ENCODE measurements around the gene PZP.

PZP gene

DNA sequence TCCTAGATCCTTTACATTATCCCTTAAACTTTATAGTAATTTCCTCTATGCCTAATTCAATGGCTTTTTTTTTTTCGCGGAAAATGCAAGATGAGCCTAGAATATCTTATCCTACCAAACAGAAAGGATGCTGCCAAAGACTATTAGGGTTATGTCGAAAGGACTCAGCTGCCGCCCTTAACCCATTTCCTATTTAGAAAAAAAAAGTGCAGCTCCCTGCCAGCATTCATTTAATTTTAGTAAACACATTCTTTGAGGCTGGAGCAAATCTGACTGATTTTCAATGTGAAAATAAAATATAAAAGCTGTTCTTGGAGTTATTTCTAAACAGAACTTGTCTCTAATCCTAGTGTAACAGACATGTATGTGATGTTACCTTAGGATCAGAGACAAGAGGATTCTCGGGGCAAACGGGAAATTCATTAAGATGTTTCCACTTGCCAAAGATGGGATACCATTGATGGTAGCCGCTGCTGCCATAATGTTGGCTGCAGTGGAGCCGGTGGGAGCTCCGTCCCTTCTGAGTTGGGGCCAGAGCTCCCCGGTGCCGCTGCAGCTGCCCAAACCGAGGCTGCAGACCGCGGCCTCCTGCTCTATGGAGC, 84.3 kb downstream of the PZP start:
- no peak for DNase-seq

DNA sequence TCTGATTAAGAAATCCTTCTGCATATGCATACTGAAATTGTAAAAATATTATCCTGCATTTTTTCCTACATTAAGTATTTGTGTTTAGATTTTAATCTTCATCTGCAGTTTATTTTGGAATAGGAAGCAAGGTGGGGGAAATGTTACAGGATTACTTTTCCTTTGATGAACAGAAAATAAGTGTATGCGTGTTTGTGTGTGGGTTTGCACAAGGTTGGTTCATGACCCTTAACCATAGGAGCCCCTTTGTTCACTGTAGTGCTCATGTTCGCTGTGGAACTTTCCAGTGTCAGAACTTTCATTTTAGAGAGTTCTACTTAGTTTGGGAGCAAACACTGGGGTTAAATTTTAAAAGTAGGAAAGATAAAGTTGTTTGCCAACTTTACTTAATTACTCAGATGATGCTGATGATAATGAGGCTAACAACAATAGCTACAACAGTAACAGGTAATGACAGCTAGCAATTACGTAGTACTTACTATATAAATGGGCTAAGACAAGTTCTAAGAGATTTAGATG, 86.0 kb downstream of the PZP start:
- DNase-seq: no peak

DNA sequence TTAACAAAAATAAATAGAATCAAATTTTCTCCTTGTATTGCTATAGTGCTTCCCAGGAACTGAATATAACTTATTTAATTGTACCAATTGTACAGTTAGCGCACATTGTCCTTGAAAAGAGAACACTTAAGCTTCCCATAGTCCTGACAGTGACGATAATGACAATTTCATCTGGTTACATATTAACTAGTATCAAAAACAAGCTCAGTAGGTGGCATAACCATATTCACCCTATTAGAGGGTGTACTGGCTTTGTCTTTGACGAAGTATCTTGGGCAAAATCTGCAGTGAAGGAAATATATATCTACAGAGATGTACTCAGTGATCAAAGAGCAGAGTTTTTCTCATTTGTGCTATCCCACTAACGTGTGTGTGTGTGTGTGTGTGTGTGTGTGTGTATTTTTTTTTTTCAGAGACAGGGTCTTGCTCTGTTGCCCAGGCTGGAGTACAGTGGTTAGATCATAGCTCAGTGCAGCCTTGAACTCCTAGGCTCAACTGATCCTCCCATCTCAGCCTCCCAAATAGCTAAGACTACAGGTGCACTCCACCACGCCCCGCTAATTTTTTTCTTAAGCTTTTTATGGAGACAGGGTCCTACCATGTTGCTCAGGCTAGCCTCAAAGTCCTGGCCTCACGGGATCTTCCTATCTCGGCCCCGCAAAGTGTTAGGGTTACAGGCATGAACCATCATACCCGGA, 87.6 kb downstream of the PZP start:
- no peak for DNase-seq

DNA sequence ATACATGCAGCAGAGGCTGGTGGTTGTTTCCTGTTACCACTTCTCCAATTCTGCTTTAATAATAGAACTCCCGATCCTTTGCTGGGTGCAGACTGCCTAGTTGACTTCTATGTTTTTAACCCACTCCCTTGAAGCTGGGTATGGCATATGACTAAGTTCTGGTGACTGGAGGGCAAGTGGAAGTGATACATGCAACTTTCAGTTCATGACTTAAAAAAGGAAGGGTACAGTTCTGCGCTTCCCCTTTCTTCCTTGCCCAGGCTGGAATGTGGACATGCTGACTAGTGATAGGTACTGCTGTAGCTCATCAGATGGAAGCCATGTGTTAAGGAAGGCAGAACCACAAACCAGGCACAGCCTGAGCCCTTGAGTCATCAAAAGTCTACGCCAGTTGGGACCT, 90.0 kb downstream of the PZP start:
- DNase-seq: no peak

DNA sequence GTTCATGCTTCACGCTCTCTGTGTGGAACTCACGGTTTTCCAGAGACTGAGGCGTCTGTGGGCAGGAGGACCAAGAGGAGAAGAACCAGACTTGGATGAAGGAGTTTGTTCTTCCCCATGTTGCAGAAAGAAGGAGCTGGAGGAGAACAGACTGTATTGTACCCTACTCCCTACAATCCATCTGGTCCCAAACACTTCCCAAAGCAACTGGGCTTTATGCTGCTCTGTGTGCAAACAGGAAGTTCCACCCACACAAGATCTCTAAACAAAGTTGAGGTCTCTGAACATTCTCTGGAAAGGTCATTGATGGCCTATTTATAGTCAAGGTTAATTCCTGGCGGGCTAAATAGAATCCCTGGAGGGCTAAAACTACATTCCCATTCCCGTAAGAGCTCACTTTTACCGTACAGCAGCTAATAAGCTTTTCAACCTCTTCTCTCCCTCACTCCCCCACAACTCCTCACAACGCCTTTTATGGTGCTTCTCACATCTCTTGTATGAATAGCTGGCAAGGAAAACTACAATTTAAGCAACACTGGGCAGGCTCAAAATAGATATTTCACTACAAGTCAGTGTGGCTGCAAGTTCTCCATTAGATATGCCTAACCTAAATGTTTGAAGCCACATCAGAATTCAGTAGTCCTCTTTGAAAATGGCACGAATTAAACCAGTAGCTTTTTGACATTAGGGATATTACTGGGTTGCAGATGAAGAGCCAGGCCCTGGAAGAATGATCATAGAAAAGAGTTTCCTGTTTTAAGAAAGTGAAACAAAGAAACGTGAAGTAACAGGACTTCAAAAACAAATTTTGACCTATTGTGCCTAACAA, 92.2 kb downstream of the PZP start, which contains the start of gene A2M:
A2M (minus strand) TSS at position 189 of the 829 bp plus-strand sequence; CDS start at position 119, 70 bp downstream.
- DNase-seq: no peak

DNA sequence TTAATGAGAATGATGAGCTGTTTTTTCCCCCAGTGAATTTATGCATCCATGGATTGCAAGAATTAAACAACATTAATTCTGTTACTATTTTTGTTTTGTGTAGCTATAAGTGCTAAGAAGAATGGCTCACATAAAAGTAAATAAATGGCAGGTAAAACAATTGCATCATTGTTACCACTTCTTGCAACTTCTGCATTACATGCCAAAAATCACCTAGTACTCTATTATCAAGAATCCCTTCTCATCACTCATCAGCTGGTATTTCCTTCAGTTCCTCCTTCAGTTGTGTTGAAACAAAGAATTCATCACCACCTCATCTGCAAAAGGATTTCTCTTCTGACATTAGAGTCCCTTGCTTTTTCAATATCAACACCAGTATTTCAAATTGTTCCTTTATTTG, 93.2 kb downstream of the PZP start:
- DNase-seq: no peak

DNA sequence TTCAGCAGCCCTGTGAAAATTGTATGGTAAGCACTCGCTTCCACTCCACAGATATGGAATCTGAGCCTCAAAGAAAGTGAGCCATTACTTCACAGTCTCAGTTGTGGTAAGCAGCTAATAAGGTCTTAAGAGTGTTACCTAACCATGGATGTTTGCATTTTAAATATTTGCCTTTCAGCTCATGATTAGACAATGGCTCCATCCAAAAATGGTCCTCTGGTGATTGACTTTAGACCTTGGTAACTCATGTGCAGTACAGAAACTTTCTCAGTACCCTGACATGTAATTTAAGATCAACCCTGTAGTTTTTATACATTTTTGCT, 94.2 kb downstream of the PZP start:
- no peak for DNase-seq

DNA sequence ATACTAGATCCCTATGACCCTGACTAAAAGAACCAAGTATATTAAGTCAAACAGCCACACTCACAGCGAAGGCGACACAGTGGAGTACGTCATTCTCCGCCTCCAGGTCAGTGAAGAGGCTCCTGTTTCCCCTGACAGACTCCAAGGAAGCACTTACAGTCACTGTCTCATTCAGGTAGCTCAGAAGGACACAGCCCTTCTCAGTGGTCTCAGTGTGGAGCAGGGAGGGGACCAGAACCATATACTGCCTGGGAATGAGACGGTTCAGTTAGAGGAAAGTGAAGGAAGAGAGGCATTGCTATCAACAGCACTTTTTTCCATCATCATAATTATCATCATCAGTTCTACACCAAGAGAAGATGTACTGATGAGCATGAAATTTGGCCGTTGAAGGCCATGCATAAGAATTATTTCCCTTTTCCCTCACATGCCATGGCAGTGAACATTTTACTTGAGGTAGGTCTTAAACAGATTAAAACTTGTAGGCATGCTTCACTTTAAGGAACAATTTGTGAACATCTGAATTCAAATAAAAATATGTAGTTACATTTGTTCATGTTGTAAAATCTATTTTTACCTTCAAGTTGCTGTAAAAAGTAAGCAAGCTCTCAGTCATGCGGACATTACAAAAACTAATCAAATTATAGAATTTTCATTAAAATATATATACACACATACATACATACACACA, 94.8 kb downstream of the PZP start:
- no peak for DNase-seq

DNA sequence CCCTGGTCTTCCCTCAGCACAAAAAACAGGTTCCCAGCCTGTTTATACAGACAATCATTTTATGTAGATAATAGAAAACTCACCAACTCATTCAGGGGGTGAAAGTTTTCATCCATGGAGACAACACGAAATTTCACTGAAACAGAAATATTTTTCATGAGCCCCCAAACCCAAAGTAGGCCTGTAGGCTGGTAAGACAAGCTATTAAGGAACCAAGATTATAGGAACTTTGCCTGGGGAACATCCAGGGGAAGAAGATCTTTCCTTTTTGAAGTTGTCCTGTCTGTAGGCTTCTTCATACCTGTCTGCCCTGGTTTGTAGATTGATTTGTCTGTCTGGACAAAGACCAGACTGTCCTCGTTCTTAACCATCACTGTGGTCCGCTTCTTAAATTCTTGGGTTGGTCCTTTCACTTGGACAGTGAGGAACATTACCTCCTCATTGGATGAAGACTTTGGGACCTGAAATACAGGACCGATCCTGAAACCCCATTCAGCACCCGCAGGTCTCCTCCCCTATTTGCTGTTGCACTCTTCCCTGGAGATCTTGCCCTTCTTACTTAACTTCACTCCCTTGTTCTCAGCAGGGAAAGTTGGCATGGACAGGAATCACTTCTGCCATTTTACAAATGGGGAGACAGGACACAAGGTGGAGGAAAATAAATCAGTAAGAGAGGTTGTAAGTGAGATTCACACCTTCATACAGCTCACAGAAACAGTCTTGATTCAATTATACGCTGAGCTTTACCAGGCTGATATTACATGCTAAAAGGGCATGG, 95.9 kb downstream of the PZP start:
- DNase-seq: no peak

DNA sequence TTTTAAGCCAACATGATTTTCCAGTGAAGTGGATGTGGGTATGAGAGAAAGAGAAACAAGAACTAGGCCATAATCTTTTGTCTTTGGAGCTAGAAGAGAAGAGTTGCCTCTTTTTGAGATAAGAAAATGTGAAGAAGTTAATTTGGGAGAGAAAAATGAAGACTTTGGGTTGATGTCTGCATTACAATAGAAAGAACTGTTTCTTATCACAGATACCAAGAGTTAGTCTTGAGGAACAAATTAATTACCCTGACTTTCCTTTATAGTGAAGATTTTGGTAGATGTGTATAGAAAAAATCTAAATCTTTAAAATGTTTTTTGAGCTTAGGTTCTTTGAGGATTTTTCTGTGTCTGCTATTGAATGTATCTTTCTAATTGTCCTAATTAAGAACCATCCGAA, 96.7 kb downstream of the PZP start:
- no peak for DNase-seq

DNA sequence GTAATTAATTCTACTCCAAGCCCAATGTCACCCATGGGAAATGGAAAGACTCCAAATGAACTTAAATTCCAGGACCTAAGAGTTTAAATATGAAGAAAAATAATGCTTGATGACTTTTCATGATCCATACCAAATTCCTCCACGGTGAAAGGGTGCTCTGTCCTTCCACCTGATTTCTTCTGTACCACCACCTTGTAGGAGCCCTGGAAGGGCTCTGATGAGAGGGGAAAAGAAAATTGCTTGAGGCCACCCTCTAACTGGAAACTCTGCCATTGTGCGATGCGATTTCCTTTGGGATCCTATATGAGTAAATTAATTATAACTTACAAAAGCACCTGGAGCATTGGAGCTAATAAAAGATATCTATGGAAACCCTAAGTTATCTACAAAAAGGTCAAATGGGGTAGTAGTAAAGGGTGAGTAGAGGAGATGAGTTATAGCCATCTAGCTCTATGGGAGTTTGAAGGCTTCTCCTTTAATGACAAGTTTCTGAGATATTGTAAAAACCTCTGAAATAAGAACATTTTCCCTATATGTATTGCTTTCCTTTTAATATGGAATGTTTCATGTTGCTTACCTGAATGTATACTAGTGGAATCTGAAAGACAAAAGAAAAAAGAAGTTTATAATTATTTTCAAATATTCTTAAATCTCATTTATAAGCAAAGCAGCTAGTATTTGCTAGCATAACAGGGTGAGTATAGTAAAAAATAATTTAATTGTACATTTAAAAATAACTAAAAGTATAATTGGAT, 98.3 kb downstream of the PZP start:
- DNase-seq: no peak

DNA sequence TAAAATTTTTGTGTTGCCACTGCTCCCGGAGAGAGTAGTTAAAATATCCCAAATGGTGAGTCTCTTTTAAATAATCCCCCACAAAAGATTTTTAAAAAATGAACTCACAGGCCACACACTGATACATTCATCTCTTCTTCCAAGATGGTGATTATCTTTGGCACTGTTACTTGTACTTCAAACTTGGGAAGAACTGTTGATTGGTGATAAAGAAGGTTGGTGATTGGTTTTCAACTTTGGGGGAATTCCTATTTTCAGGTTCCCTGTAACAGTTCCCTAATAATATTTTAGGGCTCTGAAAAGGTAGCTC, 99.0 kb downstream of the PZP start:
- no peak for DNase-seq

DNA sequence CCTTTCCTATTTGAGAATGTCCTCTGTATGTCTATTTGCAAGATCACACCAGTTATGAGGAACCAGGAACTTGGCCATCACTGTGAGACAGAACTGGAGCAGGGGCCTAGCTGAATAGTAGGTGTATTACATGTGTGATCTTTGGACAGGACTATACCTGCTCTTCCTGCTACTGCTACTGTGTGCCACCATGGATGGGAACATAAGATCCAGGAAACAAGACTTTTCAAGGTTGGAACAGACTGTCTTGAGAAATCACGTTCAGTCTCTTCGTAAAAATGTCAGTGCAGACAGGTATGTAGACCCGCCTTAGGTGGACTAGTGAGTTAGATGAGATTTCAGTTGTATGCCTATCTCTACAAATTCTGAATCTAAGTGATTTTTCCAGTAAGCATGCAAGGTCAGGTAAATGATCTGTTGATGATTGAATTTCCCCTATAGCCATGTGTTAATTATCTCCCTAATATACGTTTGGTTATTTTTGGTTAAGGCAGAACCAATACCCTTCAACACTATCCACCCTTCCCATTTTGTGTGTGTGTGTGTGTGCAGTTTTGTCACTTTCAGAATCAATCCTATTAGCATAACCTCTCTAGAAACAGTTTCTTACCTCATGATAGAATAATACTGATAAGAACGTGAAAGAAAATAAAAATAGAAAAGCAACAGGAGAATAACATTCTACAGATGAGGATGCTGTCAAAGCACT, 99.5 kb downstream of the PZP start:
- DNase-seq: no peak

DNA sequence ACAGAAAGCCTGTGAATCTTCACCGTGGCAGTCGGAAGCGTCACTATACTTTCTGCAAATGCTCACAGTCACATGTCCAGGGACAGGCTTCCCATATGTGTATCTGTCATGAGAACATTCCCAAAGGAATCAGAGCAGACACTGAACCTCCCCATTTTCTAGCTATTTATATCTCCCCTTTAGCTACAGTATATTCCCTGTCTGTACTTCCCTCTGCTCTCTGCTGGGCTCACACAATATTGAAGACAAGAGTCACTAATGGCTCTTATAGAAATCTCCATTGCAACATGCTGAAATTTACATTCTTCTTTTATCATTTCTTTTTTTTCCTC, 100.7 kb downstream of the PZP start:
- DNase-seq: no peak

DNA sequence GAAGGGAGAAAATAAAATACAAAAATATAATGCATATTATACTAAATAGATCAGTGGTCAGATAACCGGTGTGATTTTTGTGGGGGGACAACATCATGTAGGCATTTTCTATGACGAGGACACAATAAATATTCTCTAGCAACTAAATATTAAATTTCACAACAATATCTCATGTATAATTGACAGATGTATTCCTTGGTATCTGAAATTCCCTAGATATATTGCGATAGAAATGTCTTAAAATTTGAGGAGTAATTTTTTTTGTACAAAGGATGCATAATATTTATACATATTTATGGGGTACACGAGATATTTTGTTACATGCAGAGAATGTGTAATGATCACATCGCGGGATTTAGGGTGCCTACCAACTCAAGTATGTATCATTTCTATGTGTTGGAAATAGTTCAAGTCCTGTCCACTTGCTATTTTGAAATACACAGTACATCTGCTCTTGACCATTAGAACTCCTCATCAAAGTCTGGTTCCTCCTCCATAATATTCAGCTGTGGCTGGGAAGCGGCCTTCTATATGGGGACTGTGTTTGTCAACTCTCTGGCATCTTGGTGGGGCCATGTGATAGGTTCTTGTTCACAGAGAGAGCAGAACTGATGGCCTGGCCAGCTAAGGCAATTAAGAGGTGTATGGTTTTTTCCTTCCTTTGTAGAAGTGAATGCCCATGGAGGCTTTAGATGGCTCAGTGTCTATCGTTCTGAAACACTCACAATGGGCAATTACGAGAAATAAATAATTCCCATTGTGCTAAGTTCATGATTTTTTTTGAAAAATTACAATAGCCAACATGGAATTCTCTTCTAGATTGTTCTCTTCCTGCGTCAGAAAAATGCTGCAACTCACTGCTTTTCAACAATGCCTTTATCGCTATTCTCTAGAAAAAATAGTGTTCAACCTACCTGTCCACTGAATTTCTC, 101.3 kb downstream of the PZP start:
- DNase-seq: no peak

DNA sequence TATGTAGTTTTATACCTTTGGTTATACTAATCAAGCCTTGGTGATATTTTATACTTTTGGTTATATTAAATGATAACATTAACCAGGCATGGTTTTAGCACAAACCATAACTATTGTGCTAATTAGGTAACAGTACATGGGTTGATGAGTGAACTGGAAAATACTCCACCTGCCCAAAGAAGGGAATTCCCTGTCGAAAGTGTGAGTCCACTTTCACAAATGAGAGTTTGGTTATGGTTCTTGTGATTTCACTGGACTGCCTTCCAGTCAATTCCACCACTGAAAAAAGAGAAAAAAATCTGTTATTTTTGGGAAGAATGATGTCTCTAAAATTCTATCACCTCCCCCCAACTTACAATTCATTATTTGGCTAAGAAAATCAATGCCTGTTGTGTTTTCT, 102.1 kb downstream of the PZP start:
- DNase-seq: no peak

DNA sequence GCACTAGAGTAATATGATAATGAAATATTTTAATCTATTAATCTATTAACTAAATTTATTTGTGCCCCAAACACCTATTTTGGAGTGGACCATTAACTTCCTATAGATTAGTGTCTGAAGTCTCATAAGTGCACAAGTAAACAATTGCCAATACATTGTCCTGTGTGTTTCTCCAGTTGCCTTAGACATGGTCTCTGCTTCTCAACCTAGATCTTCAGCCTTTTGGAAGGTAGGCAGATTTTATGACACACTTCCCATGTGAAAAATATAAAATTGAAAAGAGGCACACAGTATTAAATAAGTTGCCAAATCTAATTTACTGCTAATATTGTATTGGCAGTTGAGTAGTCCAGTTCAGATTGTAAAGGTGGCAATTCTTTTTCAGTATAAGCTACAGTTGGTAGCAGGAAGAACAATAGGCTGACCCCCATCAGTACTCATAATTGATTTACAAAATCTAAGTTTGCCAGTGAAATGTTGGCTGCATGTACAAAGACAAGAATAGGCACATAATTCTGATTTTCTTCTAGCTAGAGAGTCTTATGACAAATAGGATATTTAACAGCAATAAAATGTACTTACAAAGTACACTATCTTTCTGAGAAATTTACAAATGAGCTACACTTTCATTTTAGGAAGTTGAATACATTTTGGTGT, 103.3 kb downstream of the PZP start:
- DNase-seq: no peak

DNA sequence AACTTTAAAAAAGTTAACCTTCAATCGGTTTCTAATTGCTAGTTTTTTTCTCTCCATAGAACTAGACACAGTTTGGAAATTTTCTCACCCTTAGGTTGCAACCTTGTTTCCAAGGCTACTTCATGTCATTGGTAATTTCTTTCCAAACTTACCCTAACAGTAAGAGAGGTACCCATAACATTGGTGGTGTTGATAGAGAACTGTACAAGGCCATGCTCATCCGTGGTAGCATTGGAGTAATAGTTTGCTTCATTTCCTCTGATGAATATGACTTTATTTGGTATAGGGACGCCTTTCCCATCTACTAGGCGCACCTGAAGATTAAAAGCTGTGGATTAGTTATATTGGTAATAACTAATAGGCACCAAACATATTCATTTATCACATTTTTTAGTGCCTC, 104.1 kb downstream of the PZP start:
- no peak for DNase-seq

DNA sequence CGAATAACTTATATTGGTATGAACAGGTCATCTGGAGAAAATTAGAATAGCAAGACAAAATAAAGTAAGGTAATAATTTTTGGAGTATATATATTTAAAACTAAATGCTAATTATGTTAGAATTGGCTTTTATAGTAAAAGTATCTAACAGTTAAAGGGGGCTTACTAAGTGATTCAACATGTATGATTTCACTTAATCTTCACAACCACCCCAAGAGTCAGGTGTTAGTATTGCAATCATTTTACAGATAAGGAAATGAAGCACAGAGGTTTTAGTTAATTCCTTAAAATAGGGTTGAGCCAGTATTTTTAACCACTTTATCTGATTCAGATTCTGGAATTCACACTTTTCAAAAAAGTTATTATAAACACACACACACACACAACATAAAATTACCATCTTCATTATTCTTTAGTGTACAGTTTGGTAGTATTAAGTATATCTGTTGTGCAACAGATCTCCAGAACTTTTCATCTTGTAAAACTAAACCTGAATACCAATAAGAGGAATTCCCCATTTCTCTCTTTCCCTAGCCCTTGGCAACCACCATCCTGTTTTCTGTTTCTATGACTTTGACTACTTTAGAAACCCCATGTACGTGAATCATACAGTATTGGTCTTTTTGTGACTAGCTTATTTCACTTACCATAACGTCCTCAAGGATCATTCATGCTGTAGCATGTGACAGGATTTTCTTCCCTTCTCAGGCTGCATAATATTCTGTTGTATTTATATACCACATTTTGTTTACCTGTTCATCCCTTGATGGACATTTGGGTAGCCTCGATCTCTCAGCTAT, 104.9 kb downstream of the PZP start:
- DNase-seq: no peak

Data from NCI-H446 (cell line).